Occipital lobe (tissue), 2 donors: ENCODE results near the gene PSG11. TPM values are rescaled to one million over a fixed set of nuclear protein-coding genes. Genes with fewer than 3 reads are reported as not detected.
"Not testable (repeated sequence)": the region's sequence is repeated elsewhere in the genome, so short reads cannot be mapped to it uniquely, and the experiment has no call there.

Experiments used
- DNase-seq: peaks from one replicate; lab custom pipeline; 2025; lab: John Stamatoyannopoulos, UW
- total RNA-seq: library from RNA; depleted of rRNA; stranded (reverse); fragments of >200 nt; gene quantifications from one replicate; pipeline ENCODE4 v1.2.3, GENCODE V29; 2014

The PSG11 gene
- total RNA-seq, 1 donor from 2014 or later: not detected

GRCh38 chr19:42989186-42989585 is 37.1 kb downstream of the PSG11 start:
- DNase-seq: not testable (repeated sequence)

DNA sequence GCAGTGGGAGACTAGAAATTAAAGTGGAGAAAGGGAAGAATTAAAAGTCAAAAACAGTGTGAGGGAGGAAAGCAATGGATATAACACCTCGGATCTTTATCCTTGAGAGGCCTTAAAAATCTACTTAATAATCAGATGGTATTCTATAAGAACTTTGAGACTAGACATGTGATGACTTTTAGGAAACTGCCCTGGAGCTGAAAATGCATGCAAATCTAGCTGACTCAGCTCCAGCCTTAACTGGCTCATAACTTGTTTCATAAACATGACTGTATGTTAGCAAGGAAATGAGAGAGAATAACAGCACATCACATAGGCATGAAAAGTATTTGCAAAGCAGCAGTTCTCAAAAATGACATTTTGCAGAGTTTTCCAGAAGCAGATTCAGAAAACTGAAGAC is 38.1 kb downstream of the PSG11 start:
- not testable (repeated sequence) for DNase-seq

DNA sequence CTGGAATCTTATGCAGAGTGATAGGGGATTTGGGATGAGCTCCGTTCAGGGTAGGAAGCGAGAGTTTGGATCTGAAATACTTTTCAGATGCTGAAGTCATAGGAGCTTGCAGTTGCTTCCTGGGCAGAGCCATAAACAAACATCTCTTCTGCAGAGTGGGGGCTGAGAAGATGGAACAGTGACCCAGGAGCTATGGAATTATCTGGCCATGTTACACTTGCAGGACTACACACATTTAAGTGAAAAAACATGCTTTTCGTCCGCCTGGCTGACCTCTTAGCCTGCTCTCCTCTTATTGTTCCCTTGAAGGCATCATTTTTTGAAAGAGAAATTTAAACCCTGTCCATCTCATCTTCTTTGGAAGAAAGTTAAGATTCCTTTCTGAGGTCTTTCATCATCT is 40.7 kb downstream of the PSG11 start:
- DNase-seq: no peak

- DNase-seq: not testable (repeated sequence)
Measured at GRCh38 chr19:42982111-42982510, 44.2 kb downstream of the PSG11 start.

- not testable (repeated sequence) for DNase-seq
Measured at GRCh38 chr19:42971451-42971850, 54.8 kb downstream of the PSG11 start.

GRCh38 chr19:42965176-42965575 is 61.1 kb downstream of the PSG11 start:
- DNase-seq: no peak

- no peak for DNase-seq
Measured at GRCh38 chr19:42961119-42961518, 65.2 kb downstream of the PSG11 start.

Other genes with a start within 250 kb of the PSG11 start
- gene PSG1, start 146.8 kb downstream of the PSG11 start, total RNA-seq: not detected
- gene PSG6, start 108.6 kb downstream of the PSG11 start, total RNA-seq: not detected
- not detected for gene PSG7, start 89.3 kb downstream of the PSG11 start, total RNA-seq
- not detected for gene PSG2, start 56.2 kb upstream of the PSG11 start, total RNA-seq
- gene PSG5, start 160.1 kb upstream of the PSG11 start, total RNA-seq: not detected
- gene PSG4, start 179.2 kb upstream of the PSG11 start, total RNA-seq: not detected
- not detected for gene PSG9, start 243.1 kb upstream of the PSG11 start, total RNA-seq